GM13976 (cell line): ENCODE data around the gene RASL11A.

Source experiments
- DNase-seq: peaks from one replicate; pipeline ENCODE4 v3.0.0; 2012; ENCODE audit warnings: low spot score
- CTCF ChIP-seq: IDR thresholded peaks from 2 replicates; pipeline ENCODE4 v1.5.1; 2012; ENCODE audit warnings: borderline replicate concordance, mild to moderate bottlenecking; ENCODE audit not compliant: insufficient read depth; ENCODE audit errors: extremely low read depth, missing control alignments, control extremely low read depth
- in situ Hi-C: fragments of 300-500 bp; cut with MboI; formaldehyde crosslinking; loops from one replicate; pipeline ENCODE4 v1.12.0; 2022; ENCODE audit warnings: low sequenced_read_pairs, mixed read lengths, inconsistent platforms; ENCODE audit not compliant: unreplicated experiment

RASL11A gene

GRCh38 chr13:27257648-27258253, 12.9 kb upstream of the RASL11A start:
- TF ChIP-seq CTCF = no peak
- in situ Hi-C loops = no loop called here
- no peak for DNase-seq

- DNase-seq = no peak
- in situ Hi-C loops = no loop called here
Observed at GRCh38 chr13:27258637-27259386, 11.8 kb upstream of the RASL11A start.

GRCh38 chr13:27259831-27260230, 10.8 kb upstream of the RASL11A start:
- DNase-seq = no peak
- in situ Hi-C loops = no loop called here

More at GRCh38 chr13:27258637-27259386, 11.8 kb upstream of the RASL11A start:
- TF ChIP-seq CTCF = no peak

GRCh38 chr13:27261396-27261795, 9.2 kb upstream of the RASL11A start:
- no peak for DNase-seq
- in situ Hi-C loops = no loop called here
- no peak for TF ChIP-seq CTCF

More at GRCh38 chr13:27259831-27260230, 10.8 kb upstream of the RASL11A start:
- no peak for TF ChIP-seq CTCF

- no peak for DNase-seq
- in situ Hi-C loops = no loop called here
- no peak for TF ChIP-seq CTCF
Observed at GRCh38 chr13:27263438-27263837, 7.2 kb upstream of the RASL11A start.

- no peak for DNase-seq
- in situ Hi-C loops = no loop called here
- no peak for TF ChIP-seq CTCF
Observed at GRCh38 chr13:27264181-27264580, 6.4 kb upstream of the RASL11A start.
